ENCODE results near the gene KCNC3. TPM values are rescaled to one million over a fixed set of nuclear protein-coding genes. Genes with fewer than 3 reads are reported as not detected.

Gene KCNC3
- total RNA-seq, 5 donors from 2014 or later (not counting 1 experiment from before 2014, with no cell fraction given) = 0.75 to 4.3 (median 1.5) TPM

- H3K27ac Mint-ChIP-seq = peak overlapping the region; percentile 91 to 93
- ATAC-seq (replicated peaks in 1 of 4) (peak; percentile 67 to 81 (median 74)), DNase-seq (peak; percentile 73 to 93 (median 86))
- H3K27me3 ChIP-seq (replicated peaks in 1 of 2; ENCODE audit: control insufficient read depth in 2 of 2, extremely low read depth in 1 of 2, insufficient read depth in 2 of 2, low read length in 1 of 2) = peaks cover 0 to 76% of the 10 kb centered on the region in 2 experiments
- ChIA-PET POLR2A (no interaction called here), CTCF (interaction anchor here in 1 of 2 donors (0.6 to 1.6 kb wide), 4 partner anchors 24 to 392 kb away, joined by 3 to 9 read pairs (median 4); no protein-coding TSS in a partner anchor)
- H3K36me3 ChIP-seq (ENCODE audit: control insufficient read depth in 2 of 2, extremely low read depth in 1 of 2, insufficient read depth in 1 of 2, low read length in 1 of 2) = no peaks in the 10 kb centered on the region
- H3K27me3 Mint-ChIP-seq = peaks cover 49 to 59% of the 10 kb centered on the region in 2 donors
- peaks cover 4% of the 10 kb centered on the region for H3K36me3 Mint-ChIP-seq
- peak overlapping the region; percentile 83 to 86 (median 84) for H3K4me3 Mint-ChIP-seq
- H3K9me3 Mint-ChIP-seq = peaks cover 3 to 10% (median 5%) of the 10 kb centered on the region in 3 donors
- WGBS (ENCODE audit: insufficient coverage) = under 1% methylated on average over 23 of the region's 34 CpGs
- H3K4me3 ChIP-seq (ENCODE audit: control insufficient read depth in 1 of 2, extremely low read depth in 1 of 2, low read length in 1 of 2) = peak overlapping the region; percentile 52 to 53
- peak overlapping the region; percentile 52 for H3K27ac ChIP-seq (ENCODE audit: low read length)
- peaks cover 38 to 55% (median 46%) of the 10 kb centered on the region in 3 donors for H3K4me1 Mint-ChIP-seq
- no peaks in the 10 kb centered on the region for H3K9me3 ChIP-seq
- H3K4me1 ChIP-seq (ENCODE audit: control insufficient read depth in 1 of 2, extremely low read depth in 1 of 2, insufficient read depth in 2 of 2, low read length in 2 of 2) = peaks cover 3 to 56% of the 10 kb centered on the region in 2 experiments
Measured at GRCh38 chr19:50333235-50333736, 4.1 kb upstream of the KCNC3 start.

GRCh38 chr19:50332244-50333038 is 3.3 kb upstream of the KCNC3 start:
- CTCF ChIA-PET = interaction anchor here in 1 of 2 donors (1.6 kb wide), 1 partner anchor 393 kb away, joined by 9 read pairs; no protein-coding TSS in a partner anchor
- ATAC-seq (replicated peaks in 1 of 4) = no peak
- H3K27ac Mint-ChIP-seq = peak overlapping the region in 1 of 2 donors; percentile 70

GRCh38 chr19:50331994-50332243 is 2.7 kb upstream of the KCNC3 start:
- no peak for ATAC-seq (replicated peaks in 1 of 4)
- peaks cover 48 to 65% (median 55%) of the 10 kb centered on the region in 3 donors for H3K4me1 Mint-ChIP-seq
- H3K9me3 Mint-ChIP-seq = peaks cover 3 to 10% (median 5%) of the 10 kb centered on the region in 3 donors
- no CpG with 5 or more reads among the region's 2 CpGs for WGBS (ENCODE audit: insufficient coverage)
- Histone ChIP-seq H3K4me1 (ENCODE audit: control insufficient read depth in 1 of 2, extremely low read depth in 1 of 2, insufficient read depth in 2 of 2, low read length in 2 of 2) (peaks cover 3 to 67% of the 10 kb centered on the region in 2 experiments), H3K4me3 (ENCODE audit: control insufficient read depth in 1 of 2, extremely low read depth in 1 of 2, low read length in 1 of 2) (no peak overlapping the region), H3K36me3 (ENCODE audit: control insufficient read depth in 2 of 2, extremely low read depth in 1 of 2, insufficient read depth in 1 of 2, low read length in 1 of 2) (no peaks in the 10 kb centered on the region), H3K9me3 (no peaks in the 10 kb centered on the region), H3K27me3 (replicated peaks in 1 of 2; ENCODE audit: control insufficient read depth in 2 of 2, extremely low read depth in 1 of 2, insufficient read depth in 2 of 2, low read length in 1 of 2) (peaks cover 6 to 82% of the 10 kb centered on the region in 2 experiments), H3K27ac (ENCODE audit: low read length) (no peak overlapping the region)
- CTCF ChIA-PET = no interaction called here
- no peak for DNase-seq
- H3K36me3 Mint-ChIP-seq = peaks cover 4% of the 10 kb centered on the region
- POLR2A ChIA-PET = no interaction called here
- H3K27me3 Mint-ChIP-seq = peaks cover 58 to 64% of the 10 kb centered on the region in 2 donors
- peak overlapping the region in 1 of 2 donors; percentile 41 for H3K27ac Mint-ChIP-seq
- H3K4me3 Mint-ChIP-seq = peak overlapping the region in 2 of 3 donors; percentile 60 to 84

More at GRCh38 chr19:50332244-50333038, 3.3 kb upstream of the KCNC3 start:
- Histone ChIP-seq H3K4me3 (ENCODE audit: control insufficient read depth in 1 of 2, extremely low read depth in 1 of 2, low read length in 1 of 2) (peak overlapping the region in 1 of 2 donors; percentile 52), H3K27ac (ENCODE audit: low read length) (no peak overlapping the region), H3K36me3 (ENCODE audit: control insufficient read depth in 2 of 2, extremely low read depth in 1 of 2, insufficient read depth in 1 of 2, low read length in 1 of 2) (no peaks in the 10 kb centered on the region), H3K4me1 (ENCODE audit: control insufficient read depth in 1 of 2, extremely low read depth in 1 of 2, insufficient read depth in 2 of 2, low read length in 2 of 2) (peaks cover 3 to 62% of the 10 kb centered on the region in 2 experiments), H3K9me3 (no peaks in the 10 kb centered on the region), H3K27me3 (replicated peaks in 1 of 2; ENCODE audit: control insufficient read depth in 2 of 2, extremely low read depth in 1 of 2, insufficient read depth in 2 of 2, low read length in 1 of 2) (peaks cover 2 to 82% of the 10 kb centered on the region in 2 experiments)
- POLR2A ChIA-PET = no interaction called here
- Mint-ChIP-seq H3K4me1 (peaks cover 43 to 60% (median 50%) of the 10 kb centered on the region in 3 donors), H3K9me3 (peaks cover 3 to 10% (median 5%) of the 10 kb centered on the region in 3 donors), H3K36me3 (peaks cover 4% of the 10 kb centered on the region), H3K4me3 (peak overlapping the region; percentile 43 to 84 (median 60)), H3K27me3 (peaks cover 53 to 63% of the 10 kb centered on the region in 2 donors)
- 23% methylated on average over 8 of the region's 20 CpGs for WGBS (ENCODE audit: insufficient coverage)
- no peak for DNase-seq

- peak overlapping the region in 1 of 2 donors; percentile 43 for H3K27ac Mint-ChIP-seq
- H3K4me3 ChIP-seq (ENCODE audit: control insufficient read depth in 1 of 2, extremely low read depth in 1 of 2, low read length in 1 of 2) = peak overlapping the region; percentile 24 to 55
- ChIA-PET CTCF (no interaction called here), POLR2A (no interaction called here)
- peaks cover 4% of the 10 kb centered on the region for H3K36me3 Mint-ChIP-seq
- peaks cover 3 to 10% (median 5%) of the 10 kb centered on the region in 3 donors for H3K9me3 Mint-ChIP-seq
- H3K4me1 ChIP-seq (ENCODE audit: control insufficient read depth in 1 of 2, extremely low read depth in 1 of 2, insufficient read depth in 2 of 2, low read length in 2 of 2) = peaks cover 3 to 72% of the 10 kb centered on the region in 2 experiments
- no peak overlapping the region for H3K27ac ChIP-seq (ENCODE audit: low read length)
- H3K36me3 ChIP-seq (ENCODE audit: control insufficient read depth in 2 of 2, extremely low read depth in 1 of 2, insufficient read depth in 1 of 2, low read length in 1 of 2) = no peaks in the 10 kb centered on the region
- peaks cover 63 to 68% of the 10 kb centered on the region in 2 donors for H3K27me3 Mint-ChIP-seq
- peaks cover 54 to 70% (median 60%) of the 10 kb centered on the region in 3 donors for H3K4me1 Mint-ChIP-seq
- ATAC-seq (replicated peaks in 1 of 4) (no peak), DNase-seq (no peak)
- 23% methylated on average over 5 of the region's 10 CpGs for WGBS (ENCODE audit: insufficient coverage)
- H3K27me3 ChIP-seq (replicated peaks in 1 of 2; ENCODE audit: control insufficient read depth in 2 of 2, extremely low read depth in 1 of 2, insufficient read depth in 2 of 2, low read length in 1 of 2) = peaks cover 7 to 82% of the 10 kb centered on the region in 2 experiments
- peak overlapping the region; percentile 0 to 84 (median 60) for H3K4me3 Mint-ChIP-seq
- H3K9me3 ChIP-seq = no peaks in the 10 kb centered on the region
Measured at GRCh38 chr19:50331221-50331993, 2.2 kb upstream of the KCNC3 start.

- Histone ChIP-seq H3K4me3 (ENCODE audit: control insufficient read depth in 1 of 2, extremely low read depth in 1 of 2, low read length in 1 of 2) (peak overlapping the region; percentile 24 to 55), H3K9me3 (no peaks in the 10 kb centered on the region), H3K36me3 (ENCODE audit: control insufficient read depth in 2 of 2, extremely low read depth in 1 of 2, insufficient read depth in 1 of 2, low read length in 1 of 2) (no peaks in the 10 kb centered on the region), H3K27me3 (replicated peaks in 1 of 2; ENCODE audit: control insufficient read depth in 2 of 2, extremely low read depth in 1 of 2, insufficient read depth in 2 of 2, low read length in 1 of 2) (peaks cover 8 to 88% of the 10 kb centered on the region in 2 experiments), H3K4me1 (ENCODE audit: control insufficient read depth in 1 of 2, extremely low read depth in 1 of 2, insufficient read depth in 2 of 2, low read length in 2 of 2) (peaks cover 3 to 81% of the 10 kb centered on the region in 2 experiments), H3K27ac (ENCODE audit: low read length) (no peak overlapping the region)
- ChIA-PET POLR2A (no interaction called here), CTCF (no interaction called here)
- peaks cover 60 to 65% of the 10 kb centered on the region in 2 donors for H3K27me3 Mint-ChIP-seq
- peak overlapping the region in 1 of 2 donors; percentile 73 for H3K27ac Mint-ChIP-seq
- 6% methylated on average over 43 of the region's 48 CpGs for WGBS (ENCODE audit: insufficient coverage)
- H3K36me3 Mint-ChIP-seq = peaks cover 4% of the 10 kb centered on the region
- peaks cover 54 to 75% (median 61%) of the 10 kb centered on the region in 3 donors for H3K4me1 Mint-ChIP-seq
- H3K4me3 Mint-ChIP-seq = peak overlapping the region; percentile 61 to 84 (median 69)
- ATAC-seq (replicated peaks in 1 of 4) (peak; percentile 43 to 54 (median 50)), DNase-seq (peak; percentile 41 to 87 (median 73))
- peaks cover 3 to 10% (median 5%) of the 10 kb centered on the region in 3 donors for H3K9me3 Mint-ChIP-seq
Measured at GRCh38 chr19:50330365-50331078, 1.3 kb upstream of the KCNC3 start.

All from T-cell (primary cell).